ENCODE data around the gene GALR2.
A peak's percentile ranks its signal among the peaks of the same experiment; 100 is the strongest.
"Not testable (repeated sequence)": the region's sequence is repeated elsewhere in the genome, so short reads cannot be mapped to it uniquely, and the experiment has no call there.

Gene GALR2

DNA sequence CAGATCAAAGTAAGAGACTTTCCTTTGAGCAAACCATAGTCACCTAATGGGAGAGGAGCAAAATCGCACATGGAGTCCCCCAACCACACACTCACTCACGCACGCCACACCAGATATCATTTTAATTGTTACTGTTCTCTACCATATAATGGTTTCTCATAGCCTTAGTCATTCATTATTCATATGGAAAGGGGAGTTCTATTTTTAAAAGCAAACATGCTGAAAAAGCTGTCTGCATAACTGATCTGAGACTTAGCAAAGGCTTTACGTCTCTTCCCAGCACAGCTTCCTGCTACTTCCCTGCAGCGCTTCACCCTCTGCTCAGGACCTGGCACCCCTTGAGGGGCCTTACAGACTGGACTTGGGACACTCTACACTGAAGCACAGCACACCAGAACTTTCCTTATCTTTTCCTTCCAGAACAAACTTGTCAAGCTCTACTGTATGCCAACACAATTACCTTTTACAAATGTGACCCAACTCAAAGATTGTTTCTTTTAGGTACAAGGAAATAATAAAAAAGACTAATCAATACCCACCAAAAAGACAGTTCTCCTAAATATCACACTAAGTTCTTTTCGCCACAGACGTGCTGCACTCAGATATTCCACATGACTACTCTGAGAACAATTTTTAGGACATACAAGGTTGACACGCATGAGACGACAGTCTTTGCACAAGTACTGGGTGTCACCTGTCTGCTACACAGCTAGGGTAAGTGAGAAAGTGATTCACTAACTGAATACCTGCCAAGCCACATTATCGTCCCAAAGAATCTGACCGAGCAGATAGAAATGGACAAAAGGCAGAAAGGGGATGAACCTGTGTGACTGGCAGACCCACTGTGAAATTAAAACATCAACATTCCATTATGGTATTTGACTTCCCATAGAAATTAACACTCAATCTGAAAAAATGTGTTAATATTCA is 23.8 kb upstream of the GALR2 start:
- no peak for DNase-seq

DNA sequence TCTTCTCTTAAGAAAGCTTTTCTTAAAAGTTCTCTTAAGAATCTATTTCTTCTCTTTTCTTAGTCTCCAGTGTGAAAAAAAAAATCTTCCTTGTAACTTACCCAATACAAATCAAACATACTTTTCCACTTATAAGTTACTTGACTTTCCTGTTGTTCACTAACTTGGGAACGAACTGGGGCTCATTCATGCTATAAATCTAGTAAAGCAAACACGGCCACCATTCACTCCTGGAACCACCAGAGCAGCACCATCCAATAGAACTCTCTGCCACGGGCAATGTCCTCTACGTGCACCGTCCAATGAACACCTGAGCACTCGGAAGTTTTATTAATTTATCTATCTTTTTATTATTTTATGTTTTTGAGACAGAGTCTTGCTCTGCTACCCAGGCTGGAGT is 23.0 kb upstream of the GALR2 start:
- no peak for DNase-seq

GRCh38 chr17:76053246-76054111 is 21.1 kb upstream of the GALR2 start:
- no peak for DNase-seq

GRCh38 chr17:76054112-76054476 is 20.5 kb upstream of the GALR2 start:
- DNase-seq = no peak

GRCh38 chr17:76056882-76057281 is 17.7 kb upstream of the GALR2 start:
- no peak for DNase-seq

DNA sequence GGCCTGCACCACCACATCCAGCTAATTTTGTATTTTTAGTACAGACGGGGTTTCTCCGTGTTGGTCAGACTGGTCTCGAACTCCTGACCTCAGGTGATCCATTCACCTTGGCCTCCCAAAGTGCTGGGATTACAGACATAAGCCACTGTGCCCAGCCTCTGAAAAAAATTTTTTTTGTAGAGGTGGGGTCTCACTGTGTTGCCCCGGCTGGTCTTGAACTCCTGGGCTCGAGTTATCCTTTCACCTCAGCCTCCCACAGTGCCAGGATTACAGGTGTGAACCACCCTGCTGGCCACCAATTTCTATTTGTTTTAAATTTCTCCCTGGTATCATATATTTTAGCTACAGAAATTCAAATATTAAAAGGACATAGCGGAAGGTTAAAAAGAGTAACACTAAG is 16.3 kb upstream of the GALR2 start:
- not testable (repeated sequence) for DNase-seq

DNA sequence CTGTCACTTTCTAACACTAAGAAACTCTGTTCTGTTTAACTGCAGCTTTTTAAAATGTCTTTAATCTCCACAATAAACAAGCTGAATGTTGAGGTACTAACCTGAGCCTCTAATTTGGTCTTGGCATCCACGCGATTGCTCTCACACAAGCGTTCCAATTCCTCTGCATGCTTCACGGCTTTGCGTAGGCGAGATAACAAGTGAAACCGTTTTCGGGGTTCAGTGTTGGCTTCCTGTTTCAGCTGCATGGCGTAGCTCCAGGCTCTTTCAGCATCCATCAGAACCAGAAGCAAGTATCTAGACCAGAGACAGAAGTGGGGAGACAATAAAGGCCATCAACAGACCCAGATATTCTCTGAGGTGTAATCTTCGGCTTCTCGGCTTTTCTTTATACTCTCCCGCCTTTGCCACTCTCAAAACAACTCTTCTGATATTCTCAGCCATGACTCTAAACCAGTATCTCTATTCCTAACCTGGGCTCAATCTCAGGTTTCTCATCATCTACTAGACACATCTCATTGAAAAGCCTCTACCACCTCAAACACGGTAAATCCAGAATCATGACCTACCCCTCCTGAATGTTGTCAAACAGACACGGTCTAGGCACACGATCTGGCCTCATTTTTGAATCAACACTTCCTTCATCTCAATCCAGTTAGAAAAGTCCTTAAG is 10.6 kb upstream of the GALR2 start:
- DNase-seq = no peak

- no peak for DNase-seq
Measured at GRCh38 chr17:76065775-76066174, 8.8 kb upstream of the GALR2 start.

- no peak for DNase-seq
Measured at GRCh38 chr17:76071531-76072147, 2.9 kb upstream of the GALR2 start.

- peak; percentile 68 for DNase-seq
Measured at GRCh38 chr17:76072148-76072858, 2.3 kb upstream of the GALR2 start, which contains the start of gene SRP68. Gene SRP68 (minus strand): TSS chr17:76072517. CDS start chr17:76072491, 26 bp downstream.

DNA sequence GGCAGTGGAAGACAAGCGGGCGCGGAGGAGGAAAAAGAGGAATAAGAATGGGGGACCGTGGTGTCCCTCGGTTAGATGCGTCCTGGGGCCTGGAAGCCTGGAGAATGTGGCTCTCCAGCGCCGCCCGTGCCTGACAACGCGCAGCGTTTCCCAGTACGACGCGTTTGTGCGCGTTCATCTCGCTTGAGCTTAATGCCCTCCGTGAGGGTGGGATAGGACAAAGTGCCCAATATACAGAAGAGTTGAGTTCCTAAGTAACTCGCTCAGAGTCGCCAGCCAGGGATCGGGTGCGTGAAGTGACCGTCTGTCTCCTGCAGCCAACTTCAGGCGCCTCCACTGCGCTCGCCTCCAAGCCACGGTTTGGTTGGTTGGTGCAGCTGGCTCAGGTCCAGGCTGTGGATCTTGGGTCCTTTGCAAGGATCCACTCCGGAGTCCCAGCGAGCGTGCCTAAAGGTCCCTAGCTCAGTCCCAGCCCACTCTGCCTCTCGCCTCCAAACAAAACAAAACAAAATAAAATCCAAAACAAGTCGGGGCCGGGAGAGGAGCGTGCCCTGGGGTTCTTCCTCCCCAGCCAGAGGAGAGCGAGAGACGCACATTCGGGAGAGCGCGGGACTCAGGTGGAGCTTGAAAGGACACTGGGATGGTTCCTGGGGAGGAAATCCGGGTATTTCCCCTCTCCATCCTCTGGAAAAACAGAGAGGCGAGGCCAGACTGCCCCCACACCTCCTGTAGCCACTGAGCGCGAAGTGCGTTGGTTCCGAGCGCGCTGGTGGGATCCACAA is 974 bp downstream of the GALR2 start:
- no peak for DNase-seq

DNA sequence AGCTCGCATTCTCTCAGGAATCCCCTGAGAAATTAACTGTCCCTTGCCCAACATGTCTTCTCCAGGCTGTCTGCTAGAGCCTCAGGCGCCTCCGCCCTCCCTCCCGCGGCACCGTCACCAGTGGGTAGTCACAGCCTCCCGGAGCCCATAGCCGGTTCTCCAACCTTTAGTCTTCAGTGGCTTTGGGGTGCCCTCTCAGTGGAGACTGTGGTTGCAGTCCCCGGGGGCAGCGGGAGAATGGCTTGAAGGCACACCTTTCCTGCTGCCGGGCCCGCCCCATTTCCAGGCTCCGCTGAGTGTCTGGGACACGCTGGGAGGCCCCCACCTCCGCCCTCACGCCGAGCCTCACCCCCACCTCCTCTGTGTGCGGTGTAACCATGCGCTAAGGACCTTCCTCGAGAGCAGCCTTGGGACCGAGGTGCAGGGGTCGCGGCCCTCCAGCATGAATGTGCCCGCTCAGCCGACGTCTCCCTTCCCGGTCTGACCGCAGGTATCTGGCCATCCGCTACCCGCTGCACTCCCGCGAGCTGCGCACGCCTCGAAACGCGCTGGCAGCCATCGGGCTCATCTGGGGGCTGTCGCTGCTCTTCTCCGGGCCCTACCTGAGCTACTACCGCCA is 1.7 kb downstream of the GALR2 start:
- no peak for DNase-seq

DNA sequence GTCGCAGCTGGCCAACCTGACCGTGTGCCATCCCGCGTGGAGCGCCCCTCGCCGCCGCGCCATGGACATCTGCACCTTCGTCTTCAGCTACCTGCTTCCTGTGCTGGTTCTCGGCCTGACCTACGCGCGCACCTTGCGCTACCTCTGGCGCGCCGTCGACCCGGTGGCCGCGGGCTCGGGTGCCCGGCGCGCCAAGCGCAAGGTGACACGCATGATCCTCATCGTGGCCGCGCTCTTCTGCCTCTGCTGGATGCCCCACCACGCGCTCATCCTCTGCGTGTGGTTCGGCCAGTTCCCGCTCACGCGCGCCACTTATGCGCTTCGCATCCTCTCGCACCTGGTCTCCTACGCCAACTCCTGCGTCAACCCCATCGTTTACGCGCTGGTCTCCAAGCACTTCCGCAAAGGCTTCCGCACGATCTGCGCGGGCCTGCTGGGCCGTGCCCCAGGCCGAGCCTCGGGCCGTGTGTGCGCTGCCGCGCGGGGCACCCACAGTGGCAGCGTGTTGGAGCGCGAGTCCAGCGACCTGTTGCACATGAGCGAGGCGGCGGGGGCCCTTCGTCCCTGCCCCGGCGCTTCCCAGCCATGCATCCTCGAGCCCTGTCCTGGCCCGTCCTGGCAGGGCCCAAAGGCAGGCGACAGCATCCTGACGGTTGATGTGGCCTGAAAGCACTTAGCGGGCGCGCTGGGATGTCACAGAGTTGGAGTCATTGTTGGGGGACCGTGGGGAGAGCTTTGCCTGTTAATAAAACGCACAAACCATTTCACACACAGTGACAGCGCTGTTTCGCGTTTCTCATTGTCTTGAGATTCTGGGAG is 2.4 kb downstream of the GALR2 start:
- peak; percentile 17 for DNase-seq

- no peak for DNase-seq
Measured at GRCh38 chr17:76077584-76078110, 3.1 kb downstream of the GALR2 start.

DNA sequence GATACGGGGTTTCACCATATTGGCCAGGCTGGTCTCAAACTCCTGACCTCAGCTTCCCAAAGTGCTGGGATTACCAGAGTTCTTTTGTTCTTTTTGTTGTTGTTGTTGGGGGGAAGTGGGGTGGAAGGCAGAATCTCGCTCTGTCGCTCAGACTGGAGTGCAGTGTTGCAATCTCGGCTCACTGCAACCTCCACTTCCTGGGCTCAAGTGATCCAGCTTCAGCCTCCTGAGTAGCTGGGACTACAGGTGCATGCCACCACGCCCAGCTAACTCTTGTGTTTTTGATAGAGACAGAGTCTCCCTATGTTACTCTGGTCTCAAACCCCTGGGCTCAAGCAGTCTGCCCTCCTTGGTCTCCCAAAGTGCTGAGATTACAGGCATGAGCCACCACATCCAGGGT is 3.8 kb downstream of the GALR2 start:
- DNase-seq = not testable (repeated sequence)

DNA sequence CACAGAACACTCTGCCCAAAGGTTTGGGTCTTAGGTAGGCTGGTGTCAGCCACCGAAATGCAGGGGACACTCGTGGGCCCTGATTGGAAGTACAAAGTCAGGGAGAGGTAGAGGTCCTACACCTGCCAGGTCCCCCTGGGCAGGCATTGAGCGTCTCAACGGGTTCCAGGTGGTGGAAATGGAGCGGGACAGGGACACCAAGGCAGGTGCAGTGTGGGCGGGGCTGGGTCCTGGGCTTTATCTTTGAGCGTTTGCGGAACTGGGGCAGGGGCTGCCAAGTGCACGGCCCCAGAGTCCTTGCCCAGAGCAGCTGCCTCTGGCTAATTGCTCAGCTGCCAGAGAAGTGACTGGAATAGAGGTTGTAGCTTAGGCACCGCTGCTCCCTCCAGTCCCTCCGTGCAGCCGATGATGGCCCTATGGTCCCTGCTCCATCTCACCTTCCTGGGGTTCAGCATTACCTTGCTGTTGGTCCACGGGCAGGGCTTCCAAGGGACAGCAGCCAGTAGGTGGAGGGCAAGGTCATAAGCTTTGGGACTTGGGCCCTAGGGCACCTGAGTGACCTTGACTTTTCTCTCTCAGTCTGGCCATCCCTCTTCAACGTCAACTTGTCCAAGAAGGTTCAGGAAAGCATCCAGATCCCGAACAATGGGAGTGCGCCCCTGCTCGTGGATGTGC is 4.4 kb downstream of the GALR2 start, which contains the start of gene ZACN:
ZACN (plus strand) TSS at position 323 of the 675 bp plus-strand sequence; CDS start at position 406, 83 bp downstream.
- no peak for DNase-seq

DNA sequence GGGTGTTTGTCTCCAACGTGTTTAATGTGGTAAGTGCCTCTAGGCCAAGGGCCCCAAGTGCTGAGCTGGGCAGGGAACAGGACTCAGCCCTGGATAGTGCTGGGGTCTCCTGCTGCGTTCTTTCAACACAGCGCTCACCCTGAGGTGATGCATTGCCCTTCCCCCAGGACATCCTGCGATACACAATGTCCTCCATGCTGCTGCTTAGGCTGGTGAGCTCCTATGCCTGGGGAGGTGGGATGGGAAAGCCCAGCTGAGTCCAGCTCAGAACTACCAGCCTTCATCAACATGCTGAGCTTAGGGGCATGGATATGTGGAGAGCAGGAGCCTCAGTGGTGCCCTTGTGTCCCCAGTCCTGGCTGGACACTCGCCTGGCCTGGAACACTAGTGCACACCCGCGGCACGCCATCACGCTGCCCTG is 5.0 kb downstream of the GALR2 start:
- no peak for DNase-seq

DNA sequence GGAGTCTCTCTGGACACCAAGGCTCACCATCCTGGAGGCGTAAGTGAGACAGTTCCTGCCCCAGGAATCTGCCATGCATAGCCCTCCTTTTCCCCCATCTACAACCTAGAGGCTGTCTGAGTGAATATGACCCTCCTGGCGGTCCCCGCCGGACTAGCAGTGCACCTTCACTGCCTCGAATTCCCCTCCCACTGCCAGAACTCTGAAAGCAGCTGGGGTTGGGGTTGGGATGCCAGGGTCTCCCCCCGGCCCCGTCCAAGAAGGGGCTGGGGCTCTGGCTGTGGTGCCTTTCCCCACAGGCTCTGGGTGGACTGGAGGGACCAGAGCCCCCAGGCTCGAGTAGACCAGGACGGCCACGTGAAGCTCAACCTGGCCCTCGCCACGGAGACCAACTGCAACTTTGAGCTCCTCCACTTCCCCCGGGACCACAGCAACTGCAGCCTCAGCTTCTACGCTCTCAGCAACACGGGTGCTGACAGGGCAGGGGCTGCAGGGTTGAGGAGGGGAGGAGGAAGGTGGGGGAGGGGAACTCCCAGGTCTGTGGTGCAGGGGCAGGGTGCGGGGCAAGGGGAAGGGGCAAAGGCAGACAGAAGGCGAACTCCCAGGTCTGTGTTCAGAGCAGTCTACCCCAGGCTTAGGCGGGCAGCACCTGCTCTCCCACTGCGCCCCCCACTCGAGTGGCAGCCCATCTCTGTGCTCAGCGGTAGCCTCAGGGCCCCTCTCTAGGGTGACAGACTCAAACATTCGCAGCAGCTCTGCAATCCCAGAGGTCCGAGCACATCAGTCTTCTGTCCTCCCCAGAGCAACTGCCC is 5.6 kb downstream of the GALR2 start:
- DNase-seq = no peak
